T-helper 2 cell treated with Interferon-gamma antibody and Interleukin-4, amounts not matched to agents 5 μg/mL and 100 μg/mL, for 36 hours (primary cell): ENCODE data around the gene NCK2.

ENCODE experiments used
- DNase-seq: peaks from one replicate; pipeline ENCODE4 v3.0.0; 2021; ENCODE audit warnings: low spot score
- H3K27ac Mint-ChIP-seq: one replicate; pipeline ENCODE4 v1.8.0; 2021; ENCODE audit warnings: mild to moderate bottlenecking, mixed read lengths
- H3K27me3 Mint-ChIP-seq: one replicate; pipeline ENCODE4 v1.8.0; 2021; ENCODE audit warnings: low read depth, mixed read lengths
- H3K36me3 Mint-ChIP-seq: one replicate; pipeline ENCODE4 v1.8.0; 2021; ENCODE audit warnings: low read depth, mixed read lengths
- H3K4me1 Mint-ChIP-seq: one replicate; pipeline ENCODE4 v1.8.0; 2021; ENCODE audit warnings: low read depth, mixed read lengths
- H3K4me3 Mint-ChIP-seq: one replicate; pipeline ENCODE4 v1.8.0; 2022; ENCODE audit warnings: mild to moderate bottlenecking, moderate library complexity, mixed read lengths
- H3K9me3 Mint-ChIP-seq: one replicate; pipeline ENCODE4 v1.8.0; 2021; ENCODE audit warnings: mixed read lengths

Gene NCK2

GRCh38 chr2:105725388-105725787 is 19.3 kb upstream of the NCK2 start:
- H3K9me3 Mint-ChIP-seq = peaks cover 6% of the 10 kb centered on the region
- H3K4me3 Mint-ChIP-seq = no peak overlapping the region
- DNase-seq = no peak
- peaks cover 4% of the 10 kb centered on the region for H3K36me3 Mint-ChIP-seq
- H3K4me1 Mint-ChIP-seq = peaks cover 7% of the 10 kb centered on the region
- no peak overlapping the region for H3K27ac Mint-ChIP-seq
- peaks cover 2% of the 10 kb centered on the region for H3K27me3 Mint-ChIP-seq

GRCh38 chr2:105730170-105730569 is 14.5 kb upstream of the NCK2 start:
- no peak overlapping the region for H3K4me3 Mint-ChIP-seq
- peaks cover 17% of the 10 kb centered on the region for H3K4me1 Mint-ChIP-seq
- DNase-seq = no peak
- H3K9me3 Mint-ChIP-seq = peaks cover 6% of the 10 kb centered on the region
- H3K27me3 Mint-ChIP-seq = peaks cover 4% of the 10 kb centered on the region
- peaks cover 4% of the 10 kb centered on the region for H3K36me3 Mint-ChIP-seq
- H3K27ac Mint-ChIP-seq = no peak overlapping the region

GRCh38 chr2:105731511-105731910 is 13.2 kb upstream of the NCK2 start:
- H3K27ac Mint-ChIP-seq = no peak overlapping the region
- DNase-seq = no peak

GRCh38 chr2:105732101-105732500 is 12.6 kb upstream of the NCK2 start:
- H3K4me3 Mint-ChIP-seq = no peak overlapping the region
- no peak for DNase-seq
- no peaks in the 10 kb centered on the region for H3K36me3 Mint-ChIP-seq
- H3K27me3 Mint-ChIP-seq = peaks cover 4% of the 10 kb centered on the region
- H3K4me1 Mint-ChIP-seq = peaks cover 20% of the 10 kb centered on the region
- H3K27ac Mint-ChIP-seq = no peak overlapping the region
- no peaks in the 10 kb centered on the region for H3K9me3 Mint-ChIP-seq

More at GRCh38 chr2:105731511-105731910, 13.2 kb upstream of the NCK2 start:
- Mint-ChIP-seq H3K4me3 (no peak overlapping the region), H3K4me1 (peaks cover 20% of the 10 kb centered on the region), H3K27me3 (peaks cover 4% of the 10 kb centered on the region), H3K9me3 (peaks cover 6% of the 10 kb centered on the region), H3K36me3 (peaks cover 4% of the 10 kb centered on the region)

GRCh38 chr2:105732955-105733607 is 11.6 kb upstream of the NCK2 start:
- DNase-seq = no peak
- peaks cover 23% of the 10 kb centered on the region for H3K4me1 Mint-ChIP-seq
- H3K4me3 Mint-ChIP-seq = no peak overlapping the region
- no peaks in the 10 kb centered on the region for H3K9me3 Mint-ChIP-seq
- no peaks in the 10 kb centered on the region for H3K36me3 Mint-ChIP-seq
- peaks cover 4% of the 10 kb centered on the region for H3K27me3 Mint-ChIP-seq
- H3K27ac Mint-ChIP-seq = no peak overlapping the region

GRCh38 chr2:105733875-105734274 is 10.8 kb upstream of the NCK2 start:
- Mint-ChIP-seq H3K27me3 (peaks cover 4% of the 10 kb centered on the region), H3K36me3 (no peaks in the 10 kb centered on the region), H3K4me3 (no peak overlapping the region), H3K27ac (no peak overlapping the region), H3K9me3 (no peaks in the 10 kb centered on the region), H3K4me1 (peaks cover 31% of the 10 kb centered on the region)
- DNase-seq = no peak

GRCh38 chr2:105734762-105735538 is 9.8 kb upstream of the NCK2 start:
- Mint-ChIP-seq H3K4me3 (no peak overlapping the region), H3K27ac (no peak overlapping the region), H3K9me3 (peaks cover 4% of the 10 kb centered on the region), H3K4me1 (peaks cover 42% of the 10 kb centered on the region), H3K36me3 (peaks cover 4% of the 10 kb centered on the region), H3K27me3 (peaks cover 4% of the 10 kb centered on the region)
- DNase-seq = no peak

- H3K36me3 Mint-ChIP-seq = peaks cover 4% of the 10 kb centered on the region
- H3K4me3 Mint-ChIP-seq = no peak overlapping the region
- H3K27ac Mint-ChIP-seq = no peak overlapping the region
- H3K9me3 Mint-ChIP-seq = peaks cover 4% of the 10 kb centered on the region
- H3K4me1 Mint-ChIP-seq = peaks cover 48% of the 10 kb centered on the region
- H3K27me3 Mint-ChIP-seq = peaks cover 4% of the 10 kb centered on the region
- no peak for DNase-seq
These were observed 8.6 kb upstream of the NCK2 start for GRCh38 chr2:105736145-105736544.

- H3K4me3 Mint-ChIP-seq = peak overlapping the region; percentile 74
- peaks cover 10% of the 10 kb centered on the region for H3K9me3 Mint-ChIP-seq
- peaks cover 8% of the 10 kb centered on the region for H3K36me3 Mint-ChIP-seq
- no peak for DNase-seq
- peaks cover 65% of the 10 kb centered on the region for H3K4me1 Mint-ChIP-seq
- peak overlapping the region; percentile 93 for H3K27ac Mint-ChIP-seq
- H3K27me3 Mint-ChIP-seq = no peaks in the 10 kb centered on the region
These were observed 6.6 kb upstream of the NCK2 start for GRCh38 chr2:105737980-105738657.

- no peaks in the 10 kb centered on the region for H3K27me3 Mint-ChIP-seq
- H3K4me1 Mint-ChIP-seq = peaks cover 65% of the 10 kb centered on the region
- peak overlapping the region; percentile 74 for H3K4me3 Mint-ChIP-seq
- H3K36me3 Mint-ChIP-seq = peaks cover 8% of the 10 kb centered on the region
- H3K27ac Mint-ChIP-seq = peak overlapping the region; percentile 93
- DNase-seq = no peak
- peaks cover 10% of the 10 kb centered on the region for H3K9me3 Mint-ChIP-seq
These were observed 6.0 kb upstream of the NCK2 start for GRCh38 chr2:105738658-105739241.

- Mint-ChIP-seq H3K36me3 (peaks cover 8% of the 10 kb centered on the region), H3K27ac (peak overlapping the region; percentile 93), H3K27me3 (no peaks in the 10 kb centered on the region), H3K4me1 (peaks cover 61% of the 10 kb centered on the region), H3K4me3 (peak overlapping the region; percentile 74), H3K9me3 (peaks cover 10% of the 10 kb centered on the region)
- no peak for DNase-seq
These were observed 5.3 kb upstream of the NCK2 start for GRCh38 chr2:105739426-105739825.

- Mint-ChIP-seq H3K9me3 (peaks cover 10% of the 10 kb centered on the region), H3K4me1 (peaks cover 55% of the 10 kb centered on the region), H3K27ac (peak overlapping the region; percentile 93), H3K27me3 (no peaks in the 10 kb centered on the region), H3K36me3 (peaks cover 8% of the 10 kb centered on the region), H3K4me3 (peak overlapping the region; percentile 74)
- no peak for DNase-seq
These were observed 4.7 kb upstream of the NCK2 start for GRCh38 chr2:105739944-105740530.

- Mint-ChIP-seq H3K4me1 (peaks cover 54% of the 10 kb centered on the region), H3K36me3 (peaks cover 13% of the 10 kb centered on the region), H3K4me3 (no peak overlapping the region), H3K9me3 (peaks cover 10% of the 10 kb centered on the region), H3K27ac (no peak overlapping the region), H3K27me3 (no peaks in the 10 kb centered on the region)
- no peak for DNase-seq
These were observed 3.5 kb upstream of the NCK2 start for GRCh38 chr2:105741174-105741573.
